ENCODE measurements around the gene EIF4B.
A peak's percentile ranks its signal among the peaks of the same experiment; 100 is the strongest.

Gene EIF4B

GRCh38 chr12:53074999-53075370, 68.7 kb downstream of the EIF4B start:
- Histone ChIP-seq H3K9ac (ENCODE audit: low read depth, low read length, poor library complexity, severe bottlenecking) (no peak overlapping the region), H3K27me3 (ENCODE audit: insufficient read depth, low read length, poor library complexity, severe bottlenecking) (no peaks in the 10 kb centered on the region), H3K36me3 (ENCODE audit: insufficient read depth, low read length) (no peaks in the 10 kb centered on the region), H3K9me2 (replicated peaks; ENCODE audit: low read depth, low read length) (no peaks in the 10 kb centered on the region), H3K4me1 (ENCODE audit: insufficient read depth, low read length, poor library complexity, severe bottlenecking) (peaks cover 41% of the 10 kb centered on the region), H3K9me3 (ENCODE audit: insufficient read depth, low read depth, low read length) (no peaks in the 10 kb centered on the region), H3F3A (ENCODE audit: low read depth) (no peaks in the 10 kb centered on the region), H3K79me2 (ENCODE audit: insufficient read depth, low read length) (peaks cover 6% of the 10 kb centered on the region; the same call in 1 of the 2 replicates), H3K4me2 (ENCODE audit: low read depth, low read length, poor library complexity, severe bottlenecking) (no peak overlapping the region), H4K20me1 (ENCODE audit: insufficient read depth, low read length, poor library complexity, severe bottlenecking) (no peaks in the 10 kb centered on the region), H3K4me3 (ENCODE audit: low read length, poor library complexity, severe bottlenecking) (no peak overlapping the region), H2AFZ (ENCODE audit: low read length) (no peak overlapping the region)
- TF ChIP-seq CTCF (conservative IDR thresholded peaks at IDR 0.05; ENCODE audit: low read length) (no peak), EZH2phosphoT487 (IDR thresholded peaks at IDR 0.05; ENCODE audit: borderline replicate concordance) (no peak)

DNA sequence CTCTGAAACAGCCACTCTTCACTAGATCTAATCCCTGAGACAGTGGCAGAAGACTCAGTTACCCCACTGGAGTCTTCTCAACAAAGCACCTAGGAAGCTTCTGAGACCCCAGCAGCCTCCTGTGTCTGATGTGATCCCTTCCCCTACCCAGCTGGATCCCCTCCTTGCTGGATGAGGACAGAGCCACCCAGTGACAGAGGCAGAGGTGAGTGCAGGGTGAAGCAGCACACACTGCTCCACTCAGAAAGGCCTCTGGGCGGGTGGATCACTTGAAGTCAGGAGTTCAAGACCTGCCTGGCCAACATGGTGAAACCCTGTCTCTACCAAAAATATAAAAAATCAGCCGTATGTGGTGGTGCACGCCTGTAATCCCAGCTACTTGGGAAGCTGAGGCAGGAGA, 70.2 kb downstream of the EIF4B start:
- Histone ChIP-seq H4K20me1 (ENCODE audit: insufficient read depth, low read length, poor library complexity, severe bottlenecking) (no peaks in the 10 kb centered on the region), H2AFZ (ENCODE audit: low read length) (no peak overlapping the region), H3K4me2 (ENCODE audit: low read depth, low read length, poor library complexity, severe bottlenecking) (peak overlapping the region; percentile 18), H3K36me3 (ENCODE audit: insufficient read depth, low read length) (no peaks in the 10 kb centered on the region), H3K4me1 (ENCODE audit: insufficient read depth, low read length, poor library complexity, severe bottlenecking) (peaks cover 42% of the 10 kb centered on the region), H3K9ac (ENCODE audit: low read depth, low read length, poor library complexity, severe bottlenecking) (peak overlapping the region; percentile 50), H3K79me2 (ENCODE audit: insufficient read depth, low read length) (peaks cover 6% of the 10 kb centered on the region; the same call in 1 of the 2 replicates), H3K4me3 (ENCODE audit: low read length, poor library complexity, severe bottlenecking) (no peak overlapping the region), H3K9me3 (ENCODE audit: insufficient read depth, low read depth, low read length) (no peaks in the 10 kb centered on the region), H3K27me3 (ENCODE audit: insufficient read depth, low read length, poor library complexity, severe bottlenecking) (no peaks in the 10 kb centered on the region), H3K9me2 (replicated peaks; ENCODE audit: low read depth, low read length) (no peaks in the 10 kb centered on the region), H3F3A (ENCODE audit: low read depth) (no peaks in the 10 kb centered on the region)
- TF ChIP-seq EZH2phosphoT487 (IDR thresholded peaks at IDR 0.05; ENCODE audit: borderline replicate concordance) = no peak
- no peak for TF ChIP-seq CTCF (conservative IDR thresholded peaks at IDR 0.05; ENCODE audit: low read length)

DNA sequence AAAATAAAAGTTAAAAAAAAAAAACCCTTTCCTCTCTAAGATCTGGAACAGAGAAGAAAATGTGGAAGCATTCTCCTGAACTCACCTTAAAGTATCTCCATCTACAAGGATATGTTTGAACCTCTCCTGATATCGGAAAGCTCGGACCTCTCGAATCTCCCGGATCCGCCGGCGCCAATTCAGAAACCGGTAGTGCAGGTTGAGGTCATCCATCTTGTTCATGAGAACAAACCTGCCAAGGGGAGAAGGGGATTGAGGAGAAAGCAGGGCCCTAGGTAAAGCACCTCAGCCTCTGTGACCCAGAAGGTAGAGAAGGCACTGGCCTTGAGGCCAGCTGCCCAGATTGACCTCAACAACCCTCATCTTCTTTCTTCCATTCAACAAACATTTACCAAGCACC, 70.8 kb downstream of the EIF4B start:
- Histone ChIP-seq H3K36me3 (ENCODE audit: insufficient read depth, low read length) (no peaks in the 10 kb centered on the region), H4K20me1 (ENCODE audit: insufficient read depth, low read length, poor library complexity, severe bottlenecking) (no peaks in the 10 kb centered on the region), H3F3A (ENCODE audit: low read depth) (no peaks in the 10 kb centered on the region), H3K27me3 (ENCODE audit: insufficient read depth, low read length, poor library complexity, severe bottlenecking) (no peaks in the 10 kb centered on the region), H3K4me1 (ENCODE audit: insufficient read depth, low read length, poor library complexity, severe bottlenecking) (peaks cover 37% of the 10 kb centered on the region), H3K4me2 (ENCODE audit: low read depth, low read length, poor library complexity, severe bottlenecking) (peak overlapping the region; percentile 20), H3K9me3 (ENCODE audit: insufficient read depth, low read depth, low read length) (no peaks in the 10 kb centered on the region), H3K9ac (ENCODE audit: low read depth, low read length, poor library complexity, severe bottlenecking) (peak overlapping the region; percentile 27), H3K9me2 (replicated peaks; ENCODE audit: low read depth, low read length) (no peaks in the 10 kb centered on the region), H3K79me2 (ENCODE audit: insufficient read depth, low read length) (peaks cover 6% of the 10 kb centered on the region; the same call in 1 of the 2 replicates), H2AFZ (ENCODE audit: low read length) (no peak overlapping the region), H3K4me3 (ENCODE audit: low read length, poor library complexity, severe bottlenecking) (no peak overlapping the region)
- TF ChIP-seq CTCF (conservative IDR thresholded peaks at IDR 0.05; ENCODE audit: low read length) = no peak
- TF ChIP-seq EZH2phosphoT487 (IDR thresholded peaks at IDR 0.05; ENCODE audit: borderline replicate concordance) = no peak
